NCI-H2029 (cell line): ENCODE measurements around the gene TMEM139.
A peak's percentile ranks its signal among the peaks of the same experiment; 100 is the strongest.
"Not testable (repeated sequence)": the region's sequence is repeated elsewhere in the genome, so short reads cannot be mapped to it uniquely, and the experiment has no call there.

Source experiments
- DNase-seq: peaks from one replicate; lab custom pipeline; 2025; lab: John Stamatoyannopoulos, UW

TMEM139 gene

DNA sequence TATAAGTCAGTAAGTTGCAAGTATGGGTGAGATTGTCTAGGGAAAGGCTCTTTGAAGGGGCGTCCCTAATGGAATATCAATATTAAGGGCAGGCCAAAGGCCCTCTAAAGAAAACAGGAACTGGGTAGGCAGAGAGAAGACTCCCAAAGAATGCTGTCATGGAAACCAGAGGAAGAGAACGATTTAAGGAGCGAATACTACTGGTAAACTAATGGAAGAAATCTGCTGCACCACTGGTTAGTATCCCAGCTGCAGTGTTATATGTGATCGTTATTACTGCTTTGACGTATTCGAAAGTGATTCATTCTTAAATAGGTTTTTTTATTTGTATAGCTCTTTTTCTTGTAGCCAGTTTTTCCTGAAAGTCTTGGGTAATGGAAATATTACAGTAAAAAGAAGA lies 4.7 kb downstream of the TMEM139 start:
- DNase-seq: no peak

DNA sequence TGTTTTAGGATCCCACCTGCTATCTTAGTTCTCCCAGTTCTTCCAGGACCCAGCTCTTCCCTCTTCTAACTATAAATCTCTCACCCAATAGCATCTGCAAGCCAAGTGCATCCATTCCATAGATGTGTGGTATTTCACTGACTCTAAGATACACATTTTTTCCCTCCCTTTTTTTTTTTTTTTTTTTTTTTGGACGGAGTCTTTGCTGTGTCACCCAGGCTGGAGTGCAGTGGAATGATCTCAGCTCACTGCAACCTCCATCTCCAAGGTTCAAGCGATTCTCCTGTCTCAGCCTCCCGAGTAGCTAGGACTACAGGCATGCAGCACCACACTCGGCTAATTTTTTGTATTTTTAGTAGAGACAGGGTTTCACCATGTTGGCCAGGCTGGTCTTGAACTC lies 5.1 kb downstream of the TMEM139 start:
- DNase-seq: not testable (repeated sequence)

DNA sequence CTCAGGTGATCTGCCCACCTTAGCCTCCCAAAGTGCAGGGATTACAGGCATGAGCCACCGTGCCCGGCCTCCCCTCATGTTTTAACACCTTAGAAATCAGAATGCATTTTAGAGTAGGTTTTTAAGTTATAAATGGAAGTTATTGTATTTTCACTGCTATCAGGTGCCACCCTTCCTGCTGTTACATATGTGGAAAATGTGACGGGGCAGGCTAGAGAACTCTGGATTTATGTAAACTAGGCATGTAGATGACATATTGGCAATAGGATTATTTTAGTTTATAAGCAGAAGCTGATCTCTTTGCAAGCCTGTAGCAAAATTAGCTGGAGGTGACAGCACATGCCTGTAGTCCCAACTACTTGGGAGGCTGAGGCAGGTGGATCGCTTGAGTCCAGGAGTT lies 5.5 kb downstream of the TMEM139 start:
- no peak for DNase-seq

DNA sequence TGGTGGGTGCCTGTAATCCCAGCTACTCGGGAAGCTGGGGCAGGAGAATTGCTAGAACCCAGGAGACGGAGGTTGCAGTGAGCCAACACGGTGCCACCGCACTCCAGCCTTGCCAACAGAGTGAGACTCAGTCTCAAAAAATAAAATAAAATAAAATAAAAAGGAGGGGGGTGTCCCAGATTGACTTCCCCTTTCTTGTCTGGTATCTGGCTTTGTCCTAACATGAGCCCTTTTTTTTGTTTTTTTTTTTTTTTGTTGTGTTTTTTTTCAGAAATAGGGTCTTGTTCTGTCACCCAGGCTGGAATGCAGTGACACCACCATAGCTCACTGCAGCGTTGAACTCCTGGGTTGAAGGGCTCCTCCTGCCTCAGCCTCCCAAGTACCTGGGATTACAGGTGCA lies 8.1 kb downstream of the TMEM139 start:
- DNase-seq: no peak

DNA sequence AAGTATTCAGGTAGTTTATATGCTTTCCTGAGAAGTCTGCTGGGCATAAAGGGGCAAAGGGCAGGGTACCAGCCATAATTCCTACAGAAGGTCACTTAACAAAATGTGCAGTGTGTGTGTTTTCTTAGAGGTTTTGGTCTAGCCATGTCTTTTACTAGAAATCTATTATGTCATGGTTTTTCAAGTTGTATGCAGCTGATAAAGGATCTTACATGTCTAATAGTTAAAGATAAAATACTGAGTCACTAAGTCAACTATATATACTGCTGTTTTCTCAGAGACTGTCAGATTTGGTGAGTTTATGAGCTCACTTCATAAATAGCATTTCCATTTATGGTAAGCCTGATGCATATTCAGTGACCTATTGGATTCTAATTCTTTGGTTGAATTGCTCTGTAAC lies 11.1 kb downstream of the TMEM139 start:
- no peak for DNase-seq

DNA sequence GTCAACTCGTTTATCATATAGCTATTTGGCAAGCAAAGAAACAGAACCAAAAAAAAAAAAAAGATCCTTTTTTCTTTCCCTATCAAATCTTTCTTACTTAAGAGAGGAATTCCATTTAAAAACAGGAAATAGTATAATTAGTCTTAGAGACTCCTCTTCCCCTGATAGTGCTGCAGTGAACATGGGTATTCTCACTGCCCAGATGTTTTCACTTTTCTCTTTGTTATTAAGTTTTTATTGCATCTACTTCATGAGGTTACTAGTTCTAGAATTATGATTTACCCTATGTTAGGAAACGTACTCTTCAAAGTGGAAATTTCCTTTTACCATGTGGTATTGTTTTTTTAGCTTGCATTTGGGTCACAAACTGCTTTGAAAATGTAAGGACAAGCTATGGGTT lies 11.9 kb downstream of the TMEM139 start:
- no peak for DNase-seq

DNA sequence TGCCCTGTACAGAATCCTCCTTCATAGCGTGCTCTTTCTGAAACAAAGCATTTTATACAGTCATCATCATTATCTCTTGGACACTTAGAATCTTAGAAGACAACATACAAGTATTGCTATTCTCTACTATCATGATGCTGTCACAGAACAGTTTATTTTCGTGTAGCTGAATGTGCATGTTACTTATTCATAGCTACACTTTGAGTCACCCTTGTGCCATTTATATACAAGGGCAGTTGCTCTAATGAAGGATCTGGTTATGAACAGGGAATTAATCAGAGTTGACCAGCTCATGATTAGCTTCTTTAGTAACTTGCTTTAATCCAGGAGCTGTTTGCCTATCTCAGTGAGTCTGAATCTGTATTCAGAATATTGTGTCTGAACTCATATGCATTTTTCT lies 14.6 kb downstream of the TMEM139 start:
- no peak for DNase-seq

DNA sequence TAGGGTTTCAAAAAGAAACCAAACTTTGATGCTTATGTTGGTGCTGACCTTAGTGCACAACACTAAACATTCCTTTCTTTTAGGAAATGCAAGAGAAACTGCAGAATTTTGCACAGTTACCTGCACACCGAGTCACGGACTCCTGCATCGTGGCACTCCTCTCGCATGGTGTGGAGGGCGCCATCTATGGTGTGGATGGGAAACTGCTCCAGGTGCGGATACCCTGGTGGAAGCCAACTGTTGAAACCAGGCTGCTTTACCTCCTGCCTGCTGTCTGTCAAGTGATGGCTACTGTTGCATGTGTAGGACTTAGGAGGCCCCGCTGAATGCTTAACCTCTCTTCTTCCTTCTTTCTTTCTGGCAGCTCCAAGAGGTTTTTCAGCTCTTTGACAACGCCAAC lies 15.1 kb downstream of the TMEM139 start:
- no peak for DNase-seq

DNA sequence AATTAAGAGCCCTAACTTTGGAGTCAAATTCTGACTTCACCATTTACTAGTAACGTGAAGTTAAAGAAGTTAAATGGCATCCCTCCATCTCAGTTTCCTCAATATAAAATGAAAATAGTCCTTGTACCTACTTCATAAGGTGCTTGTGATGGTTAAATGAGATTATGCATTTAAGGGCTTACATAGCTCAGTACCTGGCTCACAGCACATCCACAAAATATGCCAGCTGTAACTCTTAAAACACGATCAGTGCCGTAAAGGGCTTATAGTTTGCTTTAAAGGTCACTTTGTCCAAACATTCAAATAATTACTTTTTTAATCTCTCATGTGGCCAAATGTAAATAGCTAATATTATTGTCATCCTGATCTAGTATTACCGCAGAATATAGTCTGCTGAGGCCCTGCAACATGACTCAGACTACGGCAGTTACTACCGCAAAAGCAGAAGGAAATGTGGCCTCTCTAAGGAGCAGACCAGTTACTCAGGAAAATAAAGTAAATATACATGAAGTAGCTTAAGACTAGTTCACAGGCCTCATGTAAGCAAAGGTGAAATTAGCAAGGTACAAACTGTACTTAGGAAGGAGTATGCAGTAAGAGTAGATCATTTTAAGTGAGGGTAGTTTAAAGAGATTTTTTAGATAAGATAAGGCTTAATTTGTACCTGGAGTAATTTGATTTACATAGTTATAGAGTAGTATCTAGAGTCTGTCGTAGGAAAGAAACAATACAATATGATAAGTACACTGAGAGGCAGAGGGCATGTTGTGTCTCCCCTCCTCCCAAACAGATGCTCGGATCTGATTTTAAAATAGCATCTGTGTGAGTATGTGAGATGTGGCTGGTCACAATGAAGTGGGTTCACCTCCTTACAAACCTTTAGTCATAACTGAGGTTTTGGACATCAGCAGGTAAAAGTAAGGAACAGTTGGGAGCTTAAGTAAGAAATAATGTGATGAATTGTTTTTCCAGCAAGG lies 16.5 kb downstream of the TMEM139 start:
- DNase-seq: no peak

DNA sequence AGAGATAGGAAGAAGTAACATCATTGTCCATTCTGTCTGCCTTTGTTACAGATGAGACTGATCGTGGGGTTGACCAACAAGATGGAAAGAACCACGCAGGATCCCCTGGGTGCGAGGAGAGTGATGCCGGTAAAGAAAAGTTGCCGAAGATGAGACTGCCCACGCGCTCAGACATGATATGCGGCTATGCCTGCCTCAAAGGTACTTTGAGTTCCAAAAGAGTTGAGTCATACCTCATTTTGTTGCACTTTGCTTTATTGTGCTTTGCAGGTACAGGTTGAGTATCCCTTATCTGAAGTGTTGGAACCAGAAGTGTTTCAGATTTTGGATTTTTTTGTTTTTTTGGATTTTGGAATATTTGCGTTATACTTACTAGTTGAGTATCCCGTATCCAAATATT lies 19.0 kb downstream of the TMEM139 start:
- no peak for DNase-seq

DNA sequence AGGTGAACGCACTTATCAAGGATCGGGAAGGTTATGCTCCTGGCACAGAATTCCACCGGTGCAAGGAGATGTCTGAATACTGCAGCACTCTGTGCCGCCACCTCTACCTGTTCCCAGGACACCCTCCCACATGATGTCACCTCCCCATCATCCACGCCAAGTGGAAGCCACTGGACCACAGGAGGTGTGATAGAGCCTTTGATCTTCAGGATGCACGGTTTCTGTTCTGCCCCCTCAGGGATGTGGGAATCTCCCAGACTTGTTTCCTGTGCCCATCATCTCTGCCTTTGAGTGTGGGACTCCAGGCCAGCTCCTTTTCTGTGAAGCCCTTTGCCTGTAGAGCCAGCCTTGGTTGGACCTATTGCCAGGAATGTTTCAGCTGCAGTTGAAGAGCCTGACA lies 20.2 kb downstream of the TMEM139 start:
- DNase-seq: no peak

DNA sequence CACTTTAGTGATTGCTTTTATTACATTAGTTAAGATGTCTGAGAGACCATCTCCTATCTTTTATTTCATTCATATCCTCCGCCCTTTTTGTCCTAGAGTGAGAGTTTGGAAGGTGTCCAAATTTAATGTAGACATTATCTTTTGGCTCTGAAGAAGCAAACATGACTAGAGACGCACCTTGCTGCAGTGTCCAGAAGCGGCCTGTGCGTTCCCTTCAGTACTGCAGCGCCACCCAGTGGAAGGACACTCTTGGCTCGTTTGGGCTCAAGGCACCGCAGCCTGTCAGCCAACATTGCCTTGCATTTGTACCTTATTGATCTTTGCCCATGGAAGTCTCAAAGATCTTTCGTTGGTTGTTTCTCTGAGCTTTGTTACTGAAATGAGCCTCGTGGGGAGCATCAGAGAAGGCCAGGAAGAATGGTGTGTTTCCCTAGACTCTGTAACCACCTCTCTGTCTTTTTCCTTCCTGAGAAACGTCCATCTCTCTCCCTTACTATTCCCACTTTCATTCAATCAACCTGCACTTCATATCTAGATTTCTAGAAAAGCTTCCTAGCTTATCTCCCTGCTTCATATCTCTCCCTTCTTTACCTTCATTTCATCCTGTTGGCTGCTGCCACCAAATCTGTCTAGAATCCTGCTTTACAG lies 20.8 kb downstream of the TMEM139 start:
- DNase-seq: peak; percentile 59

DNA sequence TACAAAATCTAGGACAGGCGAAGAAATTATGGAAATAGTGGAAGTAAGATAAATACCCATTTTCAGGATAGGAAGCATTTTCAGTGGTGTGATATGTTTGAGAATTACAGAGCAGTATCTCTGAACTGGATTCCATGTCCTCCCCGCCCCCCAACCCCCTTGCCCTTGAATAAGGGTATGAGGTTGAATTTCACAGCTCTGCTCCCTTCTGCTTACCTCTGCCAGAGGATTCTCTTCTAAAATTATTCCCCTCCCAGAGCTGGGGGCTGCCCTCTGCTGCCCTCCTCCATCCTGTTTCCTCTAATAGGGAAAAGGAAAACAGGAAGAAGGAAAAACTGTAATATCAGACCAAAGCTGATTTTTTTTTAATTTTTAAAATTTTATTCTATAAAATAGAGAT lies 23.9 kb downstream of the TMEM139 start:
- DNase-seq: no peak

DNA sequence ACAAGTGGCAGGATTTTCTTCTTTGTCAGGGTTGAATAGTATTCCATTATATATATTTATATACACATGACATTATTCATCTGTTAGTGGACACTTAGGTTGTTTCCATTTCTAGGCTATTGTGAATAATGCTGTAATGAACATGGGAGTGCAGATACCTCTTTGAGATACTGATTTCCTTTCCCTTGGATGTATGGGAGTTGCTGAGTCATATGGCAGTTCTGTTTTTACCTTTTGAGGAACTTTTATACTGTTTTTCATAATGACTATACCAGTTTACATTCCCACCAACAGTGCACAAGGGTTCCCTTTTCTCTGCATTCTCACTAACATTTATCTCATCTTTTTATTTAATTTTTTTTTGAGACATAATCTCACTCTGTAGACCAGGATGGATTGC lies 29.4 kb downstream of the TMEM139 start:
- DNase-seq: no peak

DNA sequence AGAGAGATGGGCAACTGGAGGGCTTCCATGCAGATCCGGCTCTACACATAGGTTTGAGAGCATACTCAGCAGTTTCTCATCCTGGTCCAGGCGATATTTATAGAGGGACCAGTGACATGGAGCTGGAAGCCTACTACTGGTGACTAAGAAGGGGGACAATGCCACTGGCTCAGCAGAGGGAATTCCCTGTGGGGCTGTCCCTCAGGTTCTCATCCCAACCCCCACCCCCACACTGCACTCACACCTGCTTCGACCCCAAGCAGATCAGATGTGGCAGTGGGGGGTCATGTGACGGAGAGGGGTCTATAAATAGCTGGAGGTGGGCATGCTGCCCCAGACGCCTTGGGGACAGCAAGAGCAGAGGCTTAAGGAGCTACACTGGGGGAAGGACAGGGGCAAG lies 31.0 kb downstream of the TMEM139 start, which contains the start of gene CLCN1:
Gene CLCN1, plus strand, starts transcription at position 336 of the 400 bp plus-strand sequence. CDS start 102 bp downstream, outside the sequence.
- DNase-seq: no peak

DNA sequence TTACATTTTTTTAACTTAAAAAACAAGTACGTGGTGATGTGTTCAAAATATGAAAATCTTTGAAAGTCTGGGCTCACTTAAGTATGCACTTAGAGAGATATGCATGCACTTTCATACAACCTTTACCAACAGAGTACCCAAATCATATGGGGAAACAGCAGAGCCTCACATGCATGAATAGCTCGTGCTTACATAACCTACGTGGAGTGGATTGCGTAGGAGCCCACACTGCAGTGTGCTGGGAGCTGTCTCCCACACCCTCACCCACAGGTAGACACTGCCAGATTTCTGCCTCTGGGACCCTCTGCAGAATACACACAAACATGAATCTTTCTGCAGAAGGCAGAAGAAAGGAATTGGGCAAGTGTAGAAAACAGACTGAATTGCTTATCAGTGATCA lies 31.7 kb downstream of the TMEM139 start:
- DNase-seq: no peak

DNA sequence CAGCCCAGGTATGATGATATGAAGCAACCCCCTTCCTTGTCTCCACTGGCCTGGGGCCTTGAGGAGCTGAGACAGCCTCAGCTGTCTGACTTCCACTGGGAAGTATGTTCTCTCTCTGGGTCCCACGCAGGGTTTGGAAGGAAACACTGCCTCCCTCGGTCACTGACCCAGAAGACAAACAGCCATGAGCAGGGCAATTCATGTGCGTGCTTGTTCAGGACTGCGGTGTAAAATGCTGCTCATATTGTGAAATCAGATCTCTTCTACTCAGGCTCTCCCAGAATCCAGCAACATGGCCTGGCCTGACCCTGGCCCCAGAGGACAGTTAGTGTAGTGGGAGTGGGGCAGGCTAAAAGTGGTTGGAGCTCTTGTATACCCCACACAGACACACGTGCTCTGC lies 33.9 kb downstream of the TMEM139 start:
- no peak for DNase-seq

DNA sequence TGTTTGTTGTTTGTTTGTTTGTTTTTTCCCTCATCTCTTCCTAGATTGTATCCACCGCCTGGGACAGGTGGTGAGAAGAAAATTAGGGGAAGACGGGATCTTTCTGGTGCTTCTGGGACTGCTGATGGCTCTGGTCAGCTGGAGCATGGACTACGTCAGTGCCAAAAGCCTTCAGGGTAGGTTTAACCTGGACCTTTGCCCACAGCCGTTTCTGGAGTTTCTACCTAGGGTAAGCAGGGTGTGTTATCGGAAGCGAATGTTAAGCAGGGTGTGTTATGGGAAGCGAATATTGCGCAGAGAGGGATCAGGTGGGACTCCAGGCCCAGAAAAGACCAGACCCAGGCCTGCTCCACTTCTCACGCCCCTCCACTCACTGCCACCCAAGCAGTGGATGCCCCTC lies 35.9 kb downstream of the TMEM139 start:
- DNase-seq: no peak

DNA sequence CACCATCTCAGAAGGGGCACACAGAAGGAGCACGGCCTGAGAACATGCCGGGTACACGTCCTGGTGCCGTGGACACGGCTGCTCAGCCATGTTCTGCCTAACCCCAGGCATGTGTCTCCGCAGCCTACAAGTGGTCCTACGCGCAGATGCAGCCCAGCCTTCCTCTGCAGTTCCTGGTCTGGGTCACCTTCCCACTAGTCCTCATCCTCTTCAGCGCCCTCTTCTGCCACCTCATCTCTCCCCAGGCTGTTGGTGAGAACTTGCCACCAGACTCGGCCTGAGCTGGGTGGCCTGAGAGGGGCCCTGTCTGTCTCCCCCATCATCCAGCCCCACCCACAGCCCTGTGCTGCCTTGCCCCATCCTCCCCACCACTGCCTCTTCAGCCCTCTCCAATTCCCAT lies 36.5 kb downstream of the TMEM139 start:
- DNase-seq: no peak

DNA sequence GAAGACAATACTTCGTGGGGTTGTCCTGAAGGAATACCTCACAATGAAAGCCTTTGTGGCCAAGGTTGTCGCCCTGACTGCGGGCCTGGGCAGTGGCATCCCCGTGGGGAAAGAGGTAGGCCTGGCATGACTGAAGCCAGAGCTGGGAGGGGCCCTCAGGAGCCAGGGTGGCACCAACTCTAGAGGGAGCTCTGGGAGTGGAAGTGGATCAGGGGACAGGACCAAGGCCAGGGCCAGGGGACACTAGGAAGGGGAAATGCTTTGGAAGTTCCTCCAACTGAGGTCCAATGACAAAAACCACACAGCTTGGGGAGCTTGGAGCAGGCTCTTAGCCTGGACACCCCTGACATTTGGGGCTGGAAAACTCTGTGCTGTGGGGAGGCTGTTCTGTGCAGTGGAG lies 37.0 kb downstream of the TMEM139 start:
- DNase-seq: no peak

DNA sequence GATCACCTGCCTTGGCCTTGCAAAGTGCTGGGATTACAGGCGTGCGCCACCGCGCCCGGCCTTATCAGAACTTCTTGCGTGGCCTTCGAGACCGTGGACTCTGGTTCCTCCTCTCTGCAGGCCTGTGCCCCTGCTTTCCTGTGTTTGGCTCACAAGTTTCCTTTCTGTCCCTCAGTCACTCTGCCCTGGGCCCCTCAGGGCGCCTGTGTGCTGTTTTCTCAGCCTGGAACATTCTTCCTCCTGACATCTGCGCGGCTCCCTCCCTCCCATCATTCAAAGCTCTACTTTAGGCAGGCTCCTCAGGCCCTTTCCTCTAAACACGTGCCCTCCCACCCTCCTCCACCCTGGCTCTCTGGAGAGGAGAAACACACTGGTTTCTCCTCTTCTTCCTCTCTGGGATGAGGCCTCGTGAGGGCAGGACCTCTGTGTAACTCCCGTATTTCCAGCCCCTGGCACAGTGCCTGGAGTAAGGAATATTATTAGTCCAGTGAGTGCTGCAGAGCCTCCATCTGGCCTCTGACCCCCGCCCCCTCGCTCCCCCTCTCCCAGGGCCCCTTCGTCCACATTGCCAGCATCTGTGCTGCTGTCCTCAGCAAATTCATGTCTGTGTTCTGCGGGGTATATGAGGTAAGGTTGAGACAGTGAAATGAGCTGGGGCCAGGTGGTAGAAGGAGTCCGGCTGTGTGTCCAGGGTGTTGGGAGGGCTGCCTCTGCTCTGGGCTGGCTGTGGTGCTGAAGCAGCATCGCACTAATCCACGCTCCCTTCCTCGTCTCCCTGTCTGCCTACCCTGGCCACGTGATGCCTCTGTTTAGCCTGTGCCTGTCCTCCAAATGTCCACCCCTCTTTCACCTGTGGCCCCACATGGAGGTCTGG lies 38.2 kb downstream of the TMEM139 start:
- DNase-seq: no peak

DNA sequence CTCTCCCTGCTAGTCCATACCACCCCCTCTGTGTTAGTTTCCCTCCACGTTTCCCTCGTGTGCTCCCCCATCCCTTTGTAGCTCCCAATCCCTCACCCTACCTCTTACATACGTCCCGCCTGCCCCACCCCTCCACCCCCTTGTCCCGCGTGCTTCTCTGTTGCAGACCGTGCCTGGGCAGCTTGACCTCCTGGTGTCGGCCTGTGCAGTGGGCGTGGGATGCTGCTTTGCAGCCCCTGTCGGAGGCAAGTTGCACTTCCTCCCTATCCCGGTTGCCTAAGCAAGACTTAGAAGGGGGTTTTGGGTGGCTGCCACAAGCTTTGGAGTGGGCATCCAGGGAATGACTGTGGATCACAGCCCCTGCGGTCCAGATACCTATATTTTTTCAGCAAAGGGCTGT lies 38.9 kb downstream of the TMEM139 start:
- DNase-seq: no peak
